HEK293 (cell line): Measurements from ENCODE around the gene GRM6.

ENCODE experiments used
- CTCF ChIA-PET: fragments of 350-600 bp; formaldehyde crosslinking; extraction: SDS; loops from one replicate; lab custom pipeline; 2021; ENCODE audit warnings: antibody characterized with exemption; lab: Yijun Ruan, JAX
- POLR2A ChIA-PET: fragments of 300-600 bp; formaldehyde crosslinking; extraction: SDS; loops from one replicate; lab custom pipeline; 2020; ENCODE audit warnings: antibody characterized with exemption, inconsistent platforms; lab: Yijun Ruan, JAX
- H3K27ac ChIP-seq: fragments of 200-500 bp; sonication (Bioruptor generic); 2 replicates; pipeline ENCODE4 v1.5.1; 2014; ENCODE audit warnings: low read depth, low read length, control low read depth, inconsistent platforms; ENCODE audit errors: extremely low read depth
- H3K36me3 ChIP-seq, 2 experiments: fragments of 200-500 bp in 1 of 2; sonication (Bioruptor generic) in 1 of 2; 1 replicate in 1 of 2; 2 replicates in 1 of 2; pipeline ENCODE4 v1.5.1; 2014 to 2017; ENCODE audit warnings: inconsistent platforms in 2 of 2, low read length in 2 of 2; ENCODE audit not compliant: control insufficient read depth in 2 of 2, insufficient read depth in 1 of 2
- H3K4me1 ChIP-seq: fragments of 200-500 bp; sonication (Bioruptor generic); 2 replicates; pipeline ENCODE4 v1.5.1; 2014; ENCODE audit warnings: mild to moderate bottlenecking, low read length, inconsistent platforms; ENCODE audit not compliant: control insufficient read depth, insufficient read depth
- H3K4me3 ChIP-seq: 2 replicates; pipeline ENCODE4 v1.5.1; 2011; ENCODE audit warnings: low read depth, mild to moderate bottlenecking, control low read depth, low read length, moderate library complexity
- H3K9me3 ChIP-seq: fragments of 200-500 bp; sonication (Bioruptor generic); 2 replicates; pipeline ENCODE4 v1.5.1; 2014; ENCODE audit warnings: low read depth, low read length, inconsistent platforms; ENCODE audit not compliant: control insufficient read depth, insufficient read depth
- OVOL3 ChIP-seq: fragments of 450-650 bp; formaldehyde crosslinking; IDR thresholded peaks from 2 replicates; pipeline ENCODE4 v1.5.1; 2016; ENCODE audit warnings: missing biosample characterization, missing genetic modification characterization
- PRDM1 ChIP-seq: fragments of 450-650 bp; formaldehyde crosslinking; IDR thresholded peaks from 2 replicates; pipeline ENCODE4; 2016; ENCODE audit warnings: missing biosample characterization, missing genetic modification characterization
- REPIN1 ChIP-seq: fragments of 450-650 bp; formaldehyde crosslinking; IDR thresholded peaks from 2 replicates; pipeline ENCODE4 v1.5.1; 2017; ENCODE audit warnings: missing biosample characterization, missing genetic modification characterization, low read depth
- SETDB1 ChIP-seq: IDR thresholded peaks from one replicate; pipeline ENCODE4 v1.6.1; 2017; ENCODE audit warnings: mild to moderate bottlenecking, low read length, moderate library complexity, mixed read lengths; ENCODE audit not compliant: insufficient read length
- TRIM28 ChIP-seq: IDR thresholded peaks from 2 replicates; pipeline ENCODE4 v1.6.1; 2011; ENCODE audit warnings: low read length, control low read depth, borderline replicate concordance
- YY2 ChIP-seq: fragments of 450-650 bp; formaldehyde crosslinking; IDR thresholded peaks from 2 replicates; pipeline ENCODE4 v1.5.1; 2016; ENCODE audit warnings: missing biosample characterization, missing genetic modification characterization
- ZBTB8A ChIP-seq: fragments of 450-650 bp; formaldehyde crosslinking; IDR thresholded peaks from 2 replicates; pipeline ENCODE4 v1.5.1; 2016; ENCODE audit warnings: missing biosample characterization, missing genetic modification characterization
- ZNF19 ChIP-seq: fragments of 450-650 bp; formaldehyde crosslinking; IDR thresholded peaks from 2 replicates; pipeline ENCODE4; 2016; ENCODE audit warnings: missing biosample characterization, missing genetic modification characterization, low read depth
- ZNF274 ChIP-seq, 2 experiments: fragments of 200-500 bp in 1 of 2; fragments of 450-650 bp in 1 of 2; sonication (Bioruptor generic) in 1 of 2; formaldehyde crosslinking in 1 of 2; IDR thresholded peaks; 2 replicates each; pipeline versions ENCODE4 v1.5.1 to v1.6.1; 2014 to 2016; ENCODE audit warnings: borderline replicate concordance in 1 of 2, inconsistent platforms in 1 of 2, low read length in 1 of 2, missing biosample characterization in 1 of 2, missing genetic modification characterization in 1 of 2
- ZNF292 ChIP-seq: fragments of 450-650 bp; formaldehyde crosslinking; IDR thresholded peaks from 2 replicates; pipeline ENCODE4 v1.5.1; 2016; ENCODE audit warnings: low read depth, missing biosample characterization, missing genetic modification characterization, borderline replicate concordance
- ZNF311 ChIP-seq: fragments of 450-650 bp; formaldehyde crosslinking; IDR thresholded peaks from 2 replicates; pipeline ENCODE4 v1.5.1; 2017; ENCODE audit warnings: missing biosample characterization, missing genetic modification characterization, borderline replicate concordance
- ZNF350 ChIP-seq: fragments of 450-650 bp; formaldehyde crosslinking; IDR thresholded peaks from 2 replicates; pipeline ENCODE4 v1.5.0; 2017; ENCODE audit warnings: missing biosample characterization, mild to moderate bottlenecking, missing genetic modification characterization
- ZNF610 ChIP-seq: fragments of 450-650 bp; formaldehyde crosslinking; IDR thresholded peaks from 2 replicates; pipeline ENCODE4 v1.5.1; 2016; ENCODE audit warnings: missing biosample characterization, missing genetic modification characterization, borderline replicate concordance
- ZNF791 ChIP-seq: fragments of 450-650 bp; formaldehyde crosslinking; IDR thresholded peaks from 2 replicates; pipeline ENCODE4 v1.5.1; 2016; ENCODE audit warnings: missing biosample characterization, missing genetic modification characterization
- TF ChIP-seq, protein P1 (sequence below): fragments of 450-650 bp; formaldehyde crosslinking; IDR thresholded peaks from 2 replicates; pipeline ENCODE4 v1.5.1; 2016; ENCODE audit warnings: missing biosample characterization, missing genetic modification characterization
- TF ChIP-seq, protein P2 (sequence below): fragments of 450-650 bp; formaldehyde crosslinking; IDR thresholded peaks from 2 replicates; pipeline ENCODE4 v1.5.1; 2016; ENCODE audit warnings: missing biosample characterization, missing genetic modification characterization, borderline replicate concordance
- TF ChIP-seq, protein P3 (sequence below): fragments of 450-650 bp; formaldehyde crosslinking; IDR thresholded peaks from 2 replicates; pipeline ENCODE4 v1.5.1; 2016; ENCODE audit warnings: missing biosample characterization, missing genetic modification characterization
- TF ChIP-seq, protein P4 (sequence below): fragments of 450-650 bp; formaldehyde crosslinking; IDR thresholded peaks from 2 replicates; pipeline ENCODE4 v1.5.1; 2016; ENCODE audit warnings: missing biosample characterization, missing genetic modification characterization

GRM6 gene

DNA sequence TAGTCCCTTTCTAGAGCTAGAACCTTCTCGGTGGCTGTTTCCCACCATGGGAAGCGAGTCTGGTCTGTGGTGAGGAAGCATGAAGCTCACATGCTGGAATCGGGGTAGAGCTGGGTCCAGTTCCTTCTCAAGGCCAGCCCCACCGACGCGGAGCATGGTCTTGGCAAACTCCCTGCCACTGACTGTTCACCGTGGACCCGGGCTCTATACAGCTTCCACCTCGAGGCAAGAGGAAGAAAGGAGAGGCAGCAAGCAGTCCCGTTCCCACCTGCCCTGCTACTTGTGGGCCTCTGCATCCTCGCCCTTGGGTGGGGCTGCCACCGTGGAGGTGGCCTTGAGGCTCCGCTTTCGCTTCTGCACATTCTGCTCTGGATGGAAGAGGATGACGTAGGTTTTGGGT lies 13.7 kb downstream of the GRM6 start:
- POLR2A ChIA-PET, result no interaction called here
- CTCF ChIA-PET, result no interaction called here

DNA sequence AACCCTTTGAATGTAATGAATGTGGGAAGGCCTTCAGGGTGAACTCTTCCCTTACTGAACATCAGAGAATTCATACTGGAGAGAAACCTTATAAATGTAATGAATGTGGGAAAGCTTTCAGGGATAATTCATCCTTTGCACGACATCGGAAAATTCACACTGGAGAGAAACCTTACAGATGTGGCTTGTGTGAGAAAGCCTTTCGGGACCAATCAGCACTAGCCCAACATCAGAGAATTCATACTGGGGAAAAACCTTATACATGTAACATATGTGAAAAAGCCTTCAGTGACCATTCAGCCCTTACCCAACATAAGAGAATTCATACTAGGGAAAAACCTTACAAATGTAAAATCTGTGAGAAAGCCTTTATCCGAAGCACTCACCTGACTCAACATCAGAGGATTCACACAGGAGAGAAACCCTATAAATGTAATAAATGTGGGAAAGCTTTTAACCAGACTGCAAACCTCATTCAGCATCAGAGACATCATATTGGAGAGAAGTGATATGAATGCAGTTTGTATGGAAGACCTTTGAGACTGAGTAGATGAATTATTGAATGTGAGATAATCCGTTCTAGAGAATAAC lies 29.6 kb downstream of the GRM6 start:
- POLR2A ChIA-PET, result no interaction called here
- no peaks in the 10 kb centered on the region for H3K36me3 ChIP-seq
- TF ChIP-seq SETDB1 (peak; percentile 94), ZNF274 (IDR thresholded peaks at IDR 0.05; ENCODE audit: low read length) (peak; percentile 70), ZNF274 (tag by site-specific recombination; IDR thresholded peaks at IDR 0.05; ENCODE audit: borderline replicate concordance) (peak; percentile 89; the same call in 1 of the 2 replicates), TRIM28 (peak; percentile 91; the same call in 1 of the 2 replicates), REPIN1 (tag by site-specific recombination) (no peak)
- H3K4me1 ChIP-seq, result no peaks in the 10 kb centered on the region
- H3K4me3 ChIP-seq, result no peak overlapping the region
- no peaks in the 10 kb centered on the region; the same call in 1 of the 2 replicates for H3K9me3 ChIP-seq
- CTCF ChIA-PET, result no interaction called here
- H3K27ac ChIP-seq, result no peak overlapping the region

More for the DNA sequence above, 13.7 kb downstream of the GRM6 start:
- Histone ChIP-seq H3K4me1 (no peaks in the 10 kb centered on the region), H3K27ac (no peak overlapping the region), H3K4me3 (no peak overlapping the region), H3K36me3 (no peaks in the 10 kb centered on the region), H3K9me3 (no peaks in the 10 kb centered on the region)
- TF ChIP-seq, protein P1, sequence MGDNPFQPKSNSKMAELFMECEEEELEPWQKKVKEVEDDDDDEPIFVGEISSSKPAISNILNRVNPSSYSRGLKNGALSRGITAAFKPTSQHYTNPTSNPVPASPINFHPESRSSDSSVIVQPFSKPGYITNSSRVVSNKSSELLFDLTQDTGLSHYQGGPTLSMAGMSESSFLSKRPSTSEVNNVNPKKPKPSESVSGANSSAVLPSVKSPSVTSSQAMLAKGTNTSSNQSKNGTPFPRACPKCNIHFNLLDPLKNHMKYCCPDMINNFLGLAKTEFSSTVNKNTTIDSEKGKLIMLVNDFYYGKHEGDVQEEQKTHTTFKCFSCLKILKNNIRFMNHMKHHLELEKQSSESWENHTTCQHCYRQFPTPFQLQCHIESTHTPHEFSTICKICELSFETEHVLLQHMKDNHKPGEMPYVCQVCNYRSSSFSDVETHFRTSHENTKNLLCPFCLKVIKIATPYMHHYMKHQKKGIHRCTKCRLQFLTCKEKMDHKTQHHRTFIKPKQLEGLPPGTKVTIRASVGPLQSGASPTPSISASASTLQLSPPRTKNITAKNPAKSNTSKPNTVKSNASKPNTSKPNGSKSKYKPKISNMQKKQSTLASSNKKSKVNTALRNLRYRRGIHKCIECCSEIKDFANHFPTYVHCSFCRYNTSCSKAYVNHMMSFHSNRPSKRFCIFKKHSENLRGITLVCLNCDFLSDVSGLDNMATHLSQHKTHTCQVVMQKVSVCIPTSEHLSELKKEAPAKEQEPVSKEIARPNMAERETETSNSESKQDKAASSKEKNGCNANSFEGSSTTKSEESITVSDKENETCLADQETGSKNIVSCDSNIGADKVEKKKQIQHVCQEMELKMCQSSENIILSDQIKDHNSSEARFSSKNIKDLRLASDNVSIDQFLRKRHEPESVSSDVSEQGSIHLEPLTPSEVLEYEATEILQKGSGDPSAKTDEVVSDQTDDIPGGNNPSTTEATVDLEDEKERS (tag by site-specific recombination), result no peak
- TF ChIP-seq ZNF292 (tag by site-specific recombination) (no peak), ZNF311 (no peak), OVOL3 (no peak), PRDM1 (tag by site-specific recombination) (no peak), YY2 (tag by site-specific recombination) (no peak), ZNF791 (tag by site-specific recombination) (no peak)
- TF ChIP-seq, protein P2, sequence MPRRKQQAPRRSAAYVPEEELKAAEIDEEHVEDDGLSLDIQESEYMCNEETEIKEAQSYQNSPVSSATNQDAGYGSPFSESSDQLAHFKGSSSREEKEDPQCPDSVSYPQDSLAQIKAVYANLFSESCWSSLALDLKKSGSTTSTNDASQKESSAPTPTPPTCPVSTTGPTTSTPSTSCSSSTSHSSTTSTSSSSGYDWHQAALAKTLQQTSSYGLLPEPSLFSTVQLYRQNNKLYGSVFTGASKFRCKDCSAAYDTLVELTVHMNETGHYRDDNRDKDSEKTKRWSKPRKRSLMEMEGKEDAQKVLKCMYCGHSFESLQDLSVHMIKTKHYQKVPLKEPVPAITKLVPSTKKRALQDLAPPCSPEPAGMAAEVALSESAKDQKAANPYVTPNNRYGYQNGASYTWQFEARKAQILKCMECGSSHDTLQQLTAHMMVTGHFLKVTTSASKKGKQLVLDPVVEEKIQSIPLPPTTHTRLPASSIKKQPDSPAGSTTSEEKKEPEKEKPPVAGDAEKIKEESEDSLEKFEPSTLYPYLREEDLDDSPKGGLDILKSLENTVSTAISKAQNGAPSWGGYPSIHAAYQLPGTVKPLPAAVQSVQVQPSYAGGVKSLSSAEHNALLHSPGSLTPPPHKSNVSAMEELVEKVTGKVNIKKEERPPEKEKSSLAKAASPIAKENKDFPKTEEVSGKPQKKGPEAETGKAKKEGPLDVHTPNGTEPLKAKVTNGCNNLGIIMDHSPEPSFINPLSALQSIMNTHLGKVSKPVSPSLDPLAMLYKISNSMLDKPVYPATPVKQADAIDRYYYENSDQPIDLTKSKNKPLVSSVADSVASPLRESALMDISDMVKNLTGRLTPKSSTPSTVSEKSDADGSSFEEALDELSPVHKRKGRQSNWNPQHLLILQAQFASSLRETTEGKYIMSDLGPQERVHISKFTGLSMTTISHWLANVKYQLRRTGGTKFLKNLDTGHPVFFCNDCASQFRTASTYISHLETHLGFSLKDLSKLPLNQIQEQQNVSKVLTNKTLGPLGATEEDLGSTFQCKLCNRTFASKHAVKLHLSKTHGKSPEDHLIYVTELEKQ, result no peak

DNA sequence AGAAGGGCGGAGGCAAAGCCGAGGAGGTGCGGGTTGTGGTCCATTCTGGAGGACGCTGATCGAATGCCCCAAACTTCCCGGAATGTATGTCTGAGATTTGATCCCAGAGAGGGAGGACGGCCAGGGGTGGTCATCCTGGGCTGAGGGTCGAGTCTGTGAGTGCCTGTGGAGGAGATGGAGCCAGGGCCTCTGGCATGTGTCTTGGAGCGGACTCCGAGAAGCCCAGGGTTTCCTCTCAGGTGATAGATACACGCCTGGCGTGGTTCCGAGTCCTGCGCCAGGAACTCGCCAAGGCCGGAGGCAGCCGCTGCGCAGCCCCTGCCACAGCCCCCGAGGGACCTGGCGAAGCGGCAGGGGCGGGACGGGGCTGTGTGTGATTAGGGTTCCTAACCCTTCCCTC lies 53.8 kb downstream of the GRM6 start:
- no peaks in the 10 kb centered on the region for H3K4me1 ChIP-seq
- POLR2A ChIA-PET, result no interaction called here
- no peaks in the 10 kb centered on the region for H3K36me3 ChIP-seq
- no peak overlapping the region for H3K27ac ChIP-seq
- no peak overlapping the region for H3K4me3 ChIP-seq
- no peaks in the 10 kb centered on the region for H3K9me3 ChIP-seq
- CTCF ChIA-PET, result no interaction called here
- TF ChIP-seq ZNF610 (tag by site-specific recombination) (no peak), ZNF19 (tag by site-specific recombination) (no peak), ZNF350 (tag by site-specific recombination) (no peak), ZBTB8A (tag by site-specific recombination) (no peak)
- TF ChIP-seq, protein P3, sequence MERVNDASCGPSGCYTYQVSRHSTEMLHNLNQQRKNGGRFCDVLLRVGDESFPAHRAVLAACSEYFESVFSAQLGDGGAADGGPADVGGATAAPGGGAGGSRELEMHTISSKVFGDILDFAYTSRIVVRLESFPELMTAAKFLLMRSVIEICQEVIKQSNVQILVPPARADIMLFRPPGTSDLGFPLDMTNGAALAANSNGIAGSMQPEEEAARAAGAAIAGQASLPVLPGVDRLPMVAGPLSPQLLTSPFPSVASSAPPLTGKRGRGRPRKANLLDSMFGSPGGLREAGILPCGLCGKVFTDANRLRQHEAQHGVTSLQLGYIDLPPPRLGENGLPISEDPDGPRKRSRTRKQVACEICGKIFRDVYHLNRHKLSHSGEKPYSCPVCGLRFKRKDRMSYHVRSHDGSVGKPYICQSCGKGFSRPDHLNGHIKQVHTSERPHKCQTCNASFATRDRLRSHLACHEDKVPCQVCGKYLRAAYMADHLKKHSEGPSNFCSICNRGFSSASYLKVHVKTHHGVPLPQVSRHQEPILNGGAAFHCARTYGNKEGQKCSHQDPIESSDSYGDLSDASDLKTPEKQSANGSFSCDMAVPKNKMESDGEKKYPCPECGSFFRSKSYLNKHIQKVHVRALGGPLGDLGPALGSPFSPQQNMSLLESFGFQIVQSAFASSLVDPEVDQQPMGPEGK (tag by site-specific recombination), result no peak
- TF ChIP-seq, protein P4, sequence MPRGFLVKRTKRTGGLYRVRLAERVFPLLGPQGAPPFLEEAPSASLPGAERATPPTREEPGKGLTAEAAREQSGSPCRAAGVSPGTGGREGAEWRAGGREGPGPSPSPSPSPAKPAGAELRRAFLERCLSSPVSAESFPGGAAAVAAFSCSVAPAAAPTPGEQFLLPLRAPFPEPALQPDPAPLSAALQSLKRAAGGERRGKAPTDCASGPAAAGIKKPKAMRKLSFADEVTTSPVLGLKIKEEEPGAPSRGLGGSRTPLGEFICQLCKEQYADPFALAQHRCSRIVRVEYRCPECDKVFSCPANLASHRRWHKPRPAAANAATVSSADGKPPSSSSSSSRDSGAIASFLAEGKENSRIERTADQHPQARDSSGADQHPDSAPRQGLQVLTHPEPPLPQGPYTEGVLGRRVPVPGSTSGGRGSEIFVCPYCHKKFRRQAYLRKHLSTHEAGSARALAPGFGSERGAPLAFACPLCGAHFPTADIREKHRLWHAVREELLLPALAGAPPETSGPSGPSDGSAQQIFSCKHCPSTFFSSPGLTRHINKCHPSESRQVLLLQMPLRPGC (tag by site-specific recombination), result no peak
